ENCODE data around the gene IPO11.

IPO11 gene

DNA sequence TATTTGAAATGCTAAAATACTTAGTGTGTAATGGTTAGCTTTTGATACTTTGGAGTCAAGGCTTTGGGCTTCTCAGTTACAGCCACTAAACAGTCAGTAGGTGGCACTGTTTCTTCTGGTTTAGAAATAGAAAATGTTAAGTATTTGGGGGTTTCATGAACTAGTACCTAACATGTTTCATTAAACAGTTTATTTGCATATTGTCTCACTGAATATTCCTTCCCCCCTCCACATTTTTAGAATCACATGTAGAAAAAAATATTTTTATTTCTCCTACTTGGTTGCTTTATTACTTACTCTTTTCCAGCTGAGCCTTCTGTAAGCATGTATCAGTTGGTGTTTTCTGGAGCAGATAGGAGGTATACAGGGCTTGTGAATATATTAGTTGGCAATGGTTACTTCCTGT, 48.0 kb downstream of the IPO11 start:
- Histone ChIP-seq H3K4me1 (ENCODE audit: insufficient read depth, low read length) (peaks cover 8% of the 10 kb centered on the region), H3K9ac (ENCODE audit: low read depth, low read length) (no peak overlapping the region), H3K4me3 (ENCODE audit: low read length) (no peak overlapping the region), H3K27ac (ENCODE audit: low read length) (no peak overlapping the region), H3K9me3 (ENCODE audit: insufficient read depth, low read depth, low read length) (no peaks in the 10 kb centered on the region), H3K27me3 (ENCODE audit: insufficient read depth, low read length) (no peaks in the 10 kb centered on the region), H3K36me3 (ENCODE audit: insufficient read depth, low read depth, low read length) (peaks cover 8% of the 10 kb centered on the region)

GRCh38 chr5:62461561-62461960, 49.0 kb downstream of the IPO11 start:
- Histone ChIP-seq H3K4me1 (ENCODE audit: insufficient read depth, low read length) (peaks cover 8% of the 10 kb centered on the region), H3K36me3 (ENCODE audit: insufficient read depth, low read depth, low read length) (peaks cover 2% of the 10 kb centered on the region; the same call in 1 of the 2 replicates), H3K9me3 (ENCODE audit: insufficient read depth, low read depth, low read length) (no peaks in the 10 kb centered on the region), H3K27me3 (ENCODE audit: insufficient read depth, low read length) (no peaks in the 10 kb centered on the region), H3K9ac (ENCODE audit: low read depth, low read length) (peak overlapping the region; percentile 30; the same call in 1 of the 2 replicates), H3K27ac (ENCODE audit: low read length) (no peak overlapping the region), H3K4me3 (ENCODE audit: low read length) (no peak overlapping the region)

- Histone ChIP-seq H3K4me3 (ENCODE audit: low read length) (no peak overlapping the region), H3K9ac (ENCODE audit: low read depth, low read length) (no peak overlapping the region), H3K9me3 (ENCODE audit: insufficient read depth, low read depth, low read length) (no peaks in the 10 kb centered on the region), H3K4me1 (ENCODE audit: insufficient read depth, low read length) (peaks cover 4% of the 10 kb centered on the region), H3K27ac (ENCODE audit: low read length) (no peak overlapping the region), H3K36me3 (ENCODE audit: insufficient read depth, low read depth, low read length) (peaks cover 34% of the 10 kb centered on the region), H3K27me3 (ENCODE audit: insufficient read depth, low read length) (no peaks in the 10 kb centered on the region)
These were observed 53.7 kb downstream of the IPO11 start for GRCh38 chr5:62465985-62466925.

DNA sequence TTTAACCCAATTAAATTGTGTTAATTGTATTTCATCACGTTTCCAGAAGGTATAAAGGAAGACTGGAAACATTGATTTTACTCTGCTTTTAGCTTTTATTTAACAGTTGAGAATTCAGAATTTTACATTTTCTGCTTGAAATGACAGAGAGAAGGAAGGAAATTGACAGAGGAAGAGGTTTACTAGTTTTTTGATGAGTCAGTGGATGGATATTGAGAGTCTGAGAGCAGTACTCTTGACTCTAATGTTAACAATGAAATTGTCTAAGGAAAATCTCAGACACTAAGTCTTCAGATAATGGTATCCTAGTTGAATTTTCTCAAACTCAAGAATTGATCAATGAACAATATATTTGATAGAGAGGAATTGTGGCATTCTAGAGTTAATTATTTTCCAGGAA, 60.6 kb downstream of the IPO11 start:
- H3K27me3 ChIP-seq (ENCODE audit: insufficient read depth, low read length): no peaks in the 10 kb centered on the region
- no peaks in the 10 kb centered on the region for H3K4me1 ChIP-seq (ENCODE audit: insufficient read depth, low read length)
- H3K9me3 ChIP-seq (ENCODE audit: insufficient read depth, low read depth, low read length): no peaks in the 10 kb centered on the region
- peaks cover 18% of the 10 kb centered on the region; the same call in 1 of the 2 replicates for H3K36me3 ChIP-seq (ENCODE audit: insufficient read depth, low read depth, low read length)
- no peak overlapping the region for H3K27ac ChIP-seq (ENCODE audit: low read length)
- H3K9ac ChIP-seq (ENCODE audit: low read depth, low read length): no peak overlapping the region
- H3K4me3 ChIP-seq (ENCODE audit: low read length): no peak overlapping the region

GRCh38 chr5:62475072-62475471, 62.5 kb downstream of the IPO11 start:
- H3K9me3 ChIP-seq (ENCODE audit: insufficient read depth, low read depth, low read length): no peaks in the 10 kb centered on the region
- peaks cover 4% of the 10 kb centered on the region for H3K36me3 ChIP-seq (ENCODE audit: insufficient read depth, low read depth, low read length)
- H3K27ac ChIP-seq (ENCODE audit: low read length): no peak overlapping the region

DNA sequence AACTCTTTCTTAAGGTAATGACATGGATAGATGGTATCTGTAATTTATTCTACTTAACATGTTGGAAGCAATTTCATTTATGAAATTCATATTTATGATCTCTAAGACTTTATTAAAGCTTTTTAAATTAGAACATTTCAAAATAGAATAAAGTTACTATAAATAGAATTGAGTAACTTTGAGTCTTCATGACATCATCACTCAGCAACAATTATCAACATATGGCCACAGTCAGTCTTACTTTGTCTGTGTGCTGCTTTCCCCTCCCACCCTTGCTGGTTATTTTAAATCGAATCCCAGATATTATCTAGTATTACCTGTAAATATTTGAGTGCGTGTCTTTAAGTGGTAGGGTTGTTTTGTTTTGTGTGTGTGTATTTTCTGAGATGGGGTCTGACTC, 65.2 kb downstream of the IPO11 start:
- Histone ChIP-seq H3K4me3 (ENCODE audit: low read length) (no peak overlapping the region), H3K27me3 (ENCODE audit: insufficient read depth, low read length) (no peaks in the 10 kb centered on the region), H3K36me3 (ENCODE audit: insufficient read depth, low read depth, low read length) (peaks cover 3% of the 10 kb centered on the region), H3K4me1 (ENCODE audit: insufficient read depth, low read length) (no peaks in the 10 kb centered on the region), H3K9me3 (ENCODE audit: insufficient read depth, low read depth, low read length) (no peaks in the 10 kb centered on the region), H3K9ac (ENCODE audit: low read depth, low read length) (no peak overlapping the region), H3K27ac (ENCODE audit: low read length) (no peak overlapping the region)

More at GRCh38 chr5:62475072-62475471, 62.5 kb downstream of the IPO11 start:
- H3K27me3 ChIP-seq (ENCODE audit: insufficient read depth, low read length): no peaks in the 10 kb centered on the region
- no peaks in the 10 kb centered on the region for H3K4me1 ChIP-seq (ENCODE audit: insufficient read depth, low read length)
- no peak overlapping the region for H3K9ac ChIP-seq (ENCODE audit: low read depth, low read length)
- no peak overlapping the region for H3K4me3 ChIP-seq (ENCODE audit: low read length)

DNA sequence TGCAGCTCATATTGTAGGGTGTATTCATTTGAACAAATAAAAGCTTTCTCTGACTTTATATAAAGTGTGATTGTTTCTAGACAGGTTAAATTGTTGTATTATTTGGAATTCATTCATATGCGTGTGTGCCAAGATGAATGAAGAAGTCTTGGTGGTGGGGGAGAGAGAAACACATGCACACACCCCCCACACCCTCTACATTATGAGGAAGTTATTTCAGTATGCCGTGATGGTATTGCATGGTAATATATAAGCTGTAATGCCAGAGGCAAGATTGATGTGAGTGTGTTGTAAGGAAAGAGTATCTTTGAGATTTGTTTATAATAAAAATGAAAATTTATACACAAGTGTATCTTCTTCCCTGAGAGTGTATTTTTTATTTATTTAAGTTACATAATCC, 71.0 kb downstream of the IPO11 start:
- peaks cover 38% of the 10 kb centered on the region for H3K36me3 ChIP-seq (ENCODE audit: insufficient read depth, low read depth, low read length)
- no peak overlapping the region for H3K27ac ChIP-seq (ENCODE audit: low read length)
- H3K9me3 ChIP-seq (ENCODE audit: insufficient read depth, low read depth, low read length): no peaks in the 10 kb centered on the region
- H3K9ac ChIP-seq (ENCODE audit: low read depth, low read length): no peak overlapping the region
- no peaks in the 10 kb centered on the region for H3K4me1 ChIP-seq (ENCODE audit: insufficient read depth, low read length)
- H3K27me3 ChIP-seq (ENCODE audit: insufficient read depth, low read length): no peaks in the 10 kb centered on the region
- H3K4me3 ChIP-seq (ENCODE audit: low read length): no peak overlapping the region

GRCh38 chr5:62486672-62487071, 74.1 kb downstream of the IPO11 start:
- Histone ChIP-seq H3K4me1 (ENCODE audit: insufficient read depth, low read length) (no peaks in the 10 kb centered on the region), H3K9me3 (ENCODE audit: insufficient read depth, low read depth, low read length) (no peaks in the 10 kb centered on the region), H3K36me3 (ENCODE audit: insufficient read depth, low read depth, low read length) (peaks cover 53% of the 10 kb centered on the region), H3K27me3 (ENCODE audit: insufficient read depth, low read length) (no peaks in the 10 kb centered on the region), H3K9ac (ENCODE audit: low read depth, low read length) (no peak overlapping the region), H3K27ac (ENCODE audit: low read length) (no peak overlapping the region), H3K4me3 (ENCODE audit: low read length) (no peak overlapping the region)

GRCh38 chr5:62488531-62488930, 76.0 kb downstream of the IPO11 start:
- H3K9ac ChIP-seq (ENCODE audit: low read depth, low read length): no peak overlapping the region
- H3K4me3 ChIP-seq (ENCODE audit: low read length): no peak overlapping the region
- H3K27ac ChIP-seq (ENCODE audit: low read length): no peak overlapping the region
- no peaks in the 10 kb centered on the region for H3K27me3 ChIP-seq (ENCODE audit: insufficient read depth, low read length)
- no peaks in the 10 kb centered on the region for H3K9me3 ChIP-seq (ENCODE audit: insufficient read depth, low read depth, low read length)
- no peaks in the 10 kb centered on the region for H3K4me1 ChIP-seq (ENCODE audit: insufficient read depth, low read length)
- peaks cover 59% of the 10 kb centered on the region for H3K36me3 ChIP-seq (ENCODE audit: insufficient read depth, low read depth, low read length)

DNA sequence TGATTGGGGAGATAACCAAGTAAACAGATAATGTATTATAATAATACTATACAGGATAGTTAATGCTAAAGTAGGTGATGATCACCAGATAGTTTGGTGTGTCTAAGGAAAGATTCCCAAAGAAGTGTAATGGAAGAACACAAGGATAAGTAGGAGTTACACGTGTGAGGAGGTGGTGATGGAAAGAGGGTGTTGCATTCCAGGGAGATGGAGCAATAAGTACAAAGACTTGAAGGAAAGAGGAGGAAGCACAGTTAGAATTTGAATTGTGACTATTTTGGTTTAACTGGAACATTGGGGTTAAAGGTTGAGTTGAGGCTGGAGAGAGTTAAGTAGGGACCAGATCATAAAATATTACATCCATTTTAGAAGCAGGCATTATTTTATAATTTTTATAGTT, 76.9 kb downstream of the IPO11 start:
- no peak overlapping the region for H3K9ac ChIP-seq (ENCODE audit: low read depth, low read length)
- peaks cover 54% of the 10 kb centered on the region for H3K36me3 ChIP-seq (ENCODE audit: insufficient read depth, low read depth, low read length)
- H3K4me3 ChIP-seq (ENCODE audit: low read length): no peak overlapping the region
- H3K4me1 ChIP-seq (ENCODE audit: insufficient read depth, low read length): no peaks in the 10 kb centered on the region
- no peaks in the 10 kb centered on the region for H3K9me3 ChIP-seq (ENCODE audit: insufficient read depth, low read depth, low read length)
- no peaks in the 10 kb centered on the region for H3K27me3 ChIP-seq (ENCODE audit: insufficient read depth, low read length)
- no peak overlapping the region for H3K27ac ChIP-seq (ENCODE audit: low read length)

- Histone ChIP-seq H3K9me3 (ENCODE audit: insufficient read depth, low read depth, low read length) (no peaks in the 10 kb centered on the region), H3K4me3 (ENCODE audit: low read length) (no peak overlapping the region), H3K4me1 (ENCODE audit: insufficient read depth, low read length) (peaks cover 8% of the 10 kb centered on the region; the same call in 1 of the 2 replicates), H3K27me3 (ENCODE audit: insufficient read depth, low read length) (no peaks in the 10 kb centered on the region), H3K36me3 (ENCODE audit: insufficient read depth, low read depth, low read length) (peaks cover 45% of the 10 kb centered on the region), H3K27ac (ENCODE audit: low read length) (no peak overlapping the region), H3K9ac (ENCODE audit: low read depth, low read length) (no peak overlapping the region)
These were observed 82.2 kb downstream of the IPO11 start for GRCh38 chr5:62494772-62495171.

DNA sequence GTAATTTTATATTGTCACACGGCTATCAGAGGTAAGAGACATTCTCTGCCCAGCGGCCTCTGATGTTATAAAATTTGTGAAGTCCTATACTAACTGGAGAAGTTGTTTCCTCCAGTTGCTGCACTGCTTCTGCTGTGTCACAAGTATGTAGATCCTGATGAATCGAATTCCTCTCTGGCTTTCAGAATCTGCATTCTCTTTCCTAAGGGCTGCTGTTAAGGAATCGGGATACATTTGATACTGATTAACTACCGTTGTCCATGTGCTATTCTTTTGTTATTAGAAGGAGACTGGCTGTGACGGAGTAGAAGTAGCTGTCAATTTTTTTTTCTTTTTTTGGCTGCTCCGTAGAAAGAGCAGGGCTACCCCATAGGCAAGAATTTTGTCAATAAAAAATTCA, 84.3 kb downstream of the IPO11 start:
- Histone ChIP-seq H3K9me3 (ENCODE audit: insufficient read depth, low read depth, low read length) (no peaks in the 10 kb centered on the region), H3K9ac (ENCODE audit: low read depth, low read length) (no peak overlapping the region), H3K36me3 (ENCODE audit: insufficient read depth, low read depth, low read length) (peaks cover 37% of the 10 kb centered on the region), H3K4me1 (ENCODE audit: insufficient read depth, low read length) (peaks cover 8% of the 10 kb centered on the region; the same call in 1 of the 2 replicates), H3K27me3 (ENCODE audit: insufficient read depth, low read length) (no peaks in the 10 kb centered on the region), H3K27ac (ENCODE audit: low read length) (no peak overlapping the region), H3K4me3 (ENCODE audit: low read length) (no peak overlapping the region)
